Superior temporal gyrus (tissue), 1 donor: ENCODE measurements around the gene SCUBE1.

Experiments used
- DNase-seq: peaks from one replicate; pipeline ENCODE4 v3.0.0-alpha.2; 2016; ENCODE audit errors: extremely low spot score

Gene SCUBE1

GRCh38 chr22:43179146-43179910, 163.8 kb downstream of the SCUBE1 start:
- no peak for DNase-seq

DNA sequence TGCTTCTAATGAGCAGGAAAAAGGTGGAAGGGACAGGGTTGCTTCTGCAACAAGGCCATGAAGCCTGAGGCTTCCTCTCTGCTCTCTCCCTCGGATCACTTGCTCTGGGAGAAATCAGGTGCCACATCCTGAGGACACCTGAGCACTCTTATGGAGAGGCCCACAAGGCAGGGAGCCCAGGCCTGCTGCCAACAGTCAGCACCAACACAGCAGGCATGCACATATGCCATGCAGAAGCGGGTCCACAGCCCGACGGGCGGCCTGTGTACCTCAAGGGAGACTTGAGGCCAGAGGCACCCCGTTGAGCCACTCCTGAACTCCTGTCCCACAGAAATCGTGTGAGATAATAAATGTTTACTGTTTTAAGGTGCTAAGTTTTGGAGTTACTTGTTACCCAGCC, 165.7 kb downstream of the SCUBE1 start:
- no peak for DNase-seq

DNA sequence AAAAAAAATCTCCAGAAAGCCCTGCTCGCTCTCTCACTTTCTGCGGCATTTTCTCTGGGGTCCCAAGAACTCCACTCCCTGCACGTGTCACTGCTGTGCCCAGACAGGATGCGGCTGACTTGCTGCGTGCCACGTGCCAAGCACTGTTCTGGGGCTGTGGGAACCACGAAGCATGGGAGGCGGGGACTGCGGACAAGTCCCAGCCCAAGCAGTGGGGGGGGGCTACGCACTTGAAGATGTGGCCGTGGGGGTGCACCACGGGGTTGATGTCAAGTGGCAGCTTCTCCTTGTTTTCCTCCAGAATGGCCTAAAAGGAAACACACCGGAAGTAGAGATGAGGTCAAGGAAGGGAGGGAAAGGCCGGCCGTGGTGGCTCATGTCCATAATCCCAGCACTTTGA, 167.1 kb downstream of the SCUBE1 start:
- no peak for DNase-seq

GRCh38 chr22:43174941-43175531, 168.1 kb downstream of the SCUBE1 start:
- no peak for DNase-seq

DNA sequence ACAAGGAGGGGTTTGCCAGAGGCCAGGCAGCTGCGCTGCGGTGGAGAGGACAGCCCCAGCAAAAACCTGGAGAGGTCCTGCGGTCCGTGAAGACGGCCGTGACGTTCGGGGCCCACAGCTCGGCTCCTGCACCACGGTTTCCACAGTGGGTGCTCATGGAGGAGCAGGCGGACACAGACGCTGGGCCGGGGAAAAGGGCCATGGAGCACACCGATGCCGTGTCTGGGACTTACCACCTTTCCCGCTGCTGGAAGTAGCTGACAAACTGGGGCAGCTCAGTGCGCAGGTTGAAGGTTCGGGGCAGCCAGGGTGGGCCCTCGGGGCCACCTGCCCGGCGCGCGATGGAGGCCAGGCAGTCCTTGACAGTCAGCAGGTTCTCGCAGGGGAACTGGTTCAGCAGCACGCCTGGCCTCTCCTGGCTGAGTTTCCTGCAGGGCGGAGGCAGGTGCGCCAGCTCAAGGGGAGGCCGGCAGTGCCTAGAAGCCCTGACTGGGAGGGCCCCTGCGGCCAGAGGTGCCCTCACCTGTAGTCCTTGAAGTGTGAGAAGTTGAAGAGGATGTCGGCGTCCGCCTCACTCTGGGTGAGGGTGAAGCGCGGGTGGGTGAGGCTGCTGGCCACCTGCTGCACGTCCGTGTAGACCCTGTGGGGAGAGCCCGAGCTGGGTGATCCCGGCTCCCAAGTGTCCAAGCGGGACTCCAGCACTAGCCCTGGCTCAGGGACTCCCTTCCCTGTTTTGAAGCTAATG, 169.0 kb downstream of the SCUBE1 start:
- no peak for DNase-seq

DNA sequence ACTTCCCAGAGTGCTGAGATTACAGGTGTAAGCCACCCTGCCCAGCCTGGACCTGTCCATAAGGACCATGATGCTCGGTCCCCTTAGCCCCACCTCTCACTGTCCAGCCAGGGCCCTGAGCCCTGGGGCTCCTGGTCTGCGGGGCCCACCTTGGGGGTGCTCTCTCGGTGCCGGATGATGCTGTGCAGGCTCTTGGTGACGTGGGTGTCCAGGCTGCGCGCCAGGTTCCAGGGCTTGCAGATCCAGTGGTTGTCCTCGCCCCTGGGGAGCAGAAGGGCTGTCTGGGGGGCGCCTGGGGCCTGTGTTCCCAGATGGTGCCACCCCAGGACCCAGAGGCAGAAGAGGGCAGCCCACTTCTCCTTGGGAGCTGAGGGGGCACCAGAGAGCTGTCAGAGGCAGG, 169.6 kb downstream of the SCUBE1 start:
- DNase-seq = no peak

DNA sequence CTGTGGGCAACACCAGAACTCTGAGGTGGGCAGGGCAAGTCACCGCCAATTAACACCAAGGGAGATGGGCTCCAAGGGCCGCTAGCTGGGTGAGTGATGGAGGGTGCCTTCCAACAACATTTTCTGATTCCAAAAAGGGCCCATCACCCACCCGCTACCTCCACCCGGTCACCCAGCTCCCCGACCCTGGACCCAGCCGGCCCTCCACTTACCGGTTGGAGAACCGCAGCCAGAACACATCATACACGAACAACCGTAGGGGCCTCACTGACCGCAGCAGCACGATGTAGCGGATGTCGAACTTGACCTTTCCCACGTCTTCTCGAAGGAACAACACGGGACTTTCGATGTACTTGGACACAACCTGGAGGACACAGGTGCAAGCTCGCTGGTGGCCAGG, 171.0 kb downstream of the SCUBE1 start:
- no peak for DNase-seq

- no peak for DNase-seq
These were observed 171.6 kb downstream of the SCUBE1 start for GRCh38 chr22:43171607-43172006.

DNA sequence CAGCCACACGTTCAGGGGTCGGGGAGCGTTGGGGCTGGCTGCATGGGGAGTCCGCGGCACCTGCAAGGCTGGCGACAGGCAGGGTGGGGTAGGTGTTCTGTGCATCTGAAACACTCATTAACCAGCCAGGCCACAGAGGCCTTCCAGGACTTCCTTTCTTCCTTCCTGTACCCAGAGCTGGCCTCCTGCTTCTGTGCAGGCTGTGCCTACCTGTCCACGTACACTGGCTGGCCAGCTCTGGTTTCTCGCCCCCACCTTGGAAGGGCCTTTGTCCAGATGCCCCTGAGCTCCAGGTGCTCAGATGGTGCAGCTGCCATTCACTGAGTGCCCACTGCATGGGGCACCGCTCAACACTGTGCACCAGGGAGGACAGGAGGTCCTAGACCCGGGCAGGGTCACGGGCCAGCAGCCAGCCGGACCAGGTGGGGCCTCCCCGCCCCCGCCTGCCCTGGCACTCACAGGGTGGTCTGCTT, 172.1 kb downstream of the SCUBE1 start:
- no peak for DNase-seq

DNA sequence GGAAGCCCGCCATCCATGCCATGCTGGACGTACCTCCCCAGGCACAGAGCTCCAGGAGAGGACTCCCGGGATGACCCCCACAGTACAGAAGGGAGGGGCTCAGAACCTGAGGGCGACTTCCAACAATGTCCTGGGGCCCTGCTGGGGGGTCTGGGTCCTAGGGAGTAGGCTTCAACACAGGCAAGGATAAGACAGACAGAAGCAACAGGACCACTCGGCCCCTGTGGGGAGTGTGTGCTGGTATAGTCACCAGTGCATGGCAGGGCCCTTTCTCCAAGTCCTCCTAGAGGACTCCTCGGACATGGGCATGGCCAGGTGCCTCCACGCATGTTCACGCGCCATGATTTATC, 173.1 kb downstream of the SCUBE1 start:
- DNase-seq = no peak

- DNase-seq = no peak
These were observed 173.7 kb downstream of the SCUBE1 start for GRCh38 chr22:43169310-43170130.

GRCh38 chr22:43168471-43169309, 174.5 kb downstream of the SCUBE1 start:
- no peak for DNase-seq

- no peak for DNase-seq
These were observed 176.1 kb downstream of the SCUBE1 start for GRCh38 chr22:43167001-43167589.

- no peak for DNase-seq
These were observed 176.8 kb downstream of the SCUBE1 start for GRCh38 chr22:43166132-43166930.

DNA sequence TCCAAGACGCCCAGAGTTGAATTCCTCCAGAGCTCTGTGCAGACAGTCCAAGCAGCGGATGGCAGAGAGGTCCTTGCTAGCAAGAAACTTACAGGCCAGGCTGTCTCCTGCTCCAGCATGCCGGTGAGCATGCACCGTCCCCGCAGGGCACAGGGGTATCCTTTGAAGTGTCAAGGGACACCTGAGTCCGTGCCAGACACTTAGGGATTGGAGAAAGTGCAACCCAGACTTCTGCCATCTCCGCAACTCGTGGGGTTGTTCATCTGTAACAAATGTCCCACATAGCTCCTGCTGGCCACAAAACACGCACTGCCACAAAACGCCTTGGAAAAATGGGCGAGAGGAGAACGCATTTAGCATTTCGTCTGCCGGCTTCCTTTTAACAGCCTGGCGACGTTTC, 178.5 kb downstream of the SCUBE1 start:
- DNase-seq = no peak

DNA sequence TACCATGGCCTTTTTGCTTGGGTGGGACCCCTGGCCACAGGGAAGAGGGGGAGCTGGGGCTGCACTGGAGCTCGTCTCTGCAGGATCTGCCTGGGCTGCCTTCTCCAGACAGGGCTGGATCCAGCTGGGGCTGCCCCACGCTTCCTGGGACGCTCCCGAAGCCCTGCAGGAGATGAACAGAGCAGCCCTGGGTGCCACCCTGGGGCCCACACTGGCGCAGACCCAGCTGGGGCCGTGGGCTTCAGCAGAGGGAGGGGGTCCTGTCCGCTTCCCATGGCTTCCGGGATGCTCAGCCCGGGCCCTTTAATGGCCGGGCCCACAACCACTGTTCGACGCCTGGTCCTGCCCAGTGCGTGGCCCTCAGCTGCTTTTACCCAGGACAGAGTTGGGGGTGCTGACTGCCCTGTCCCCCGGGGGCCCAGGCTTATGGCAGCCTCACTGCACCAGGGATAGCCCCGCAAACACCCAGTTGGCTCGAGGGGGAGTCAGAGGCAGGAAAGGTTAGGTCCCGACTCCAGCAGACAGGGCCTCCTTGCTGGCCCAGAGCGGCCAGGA, 179.9 kb downstream of the SCUBE1 start:
- no peak for DNase-seq

GRCh38 chr22:43162412-43163150, 180.6 kb downstream of the SCUBE1 start:
- DNase-seq = no peak

DNA sequence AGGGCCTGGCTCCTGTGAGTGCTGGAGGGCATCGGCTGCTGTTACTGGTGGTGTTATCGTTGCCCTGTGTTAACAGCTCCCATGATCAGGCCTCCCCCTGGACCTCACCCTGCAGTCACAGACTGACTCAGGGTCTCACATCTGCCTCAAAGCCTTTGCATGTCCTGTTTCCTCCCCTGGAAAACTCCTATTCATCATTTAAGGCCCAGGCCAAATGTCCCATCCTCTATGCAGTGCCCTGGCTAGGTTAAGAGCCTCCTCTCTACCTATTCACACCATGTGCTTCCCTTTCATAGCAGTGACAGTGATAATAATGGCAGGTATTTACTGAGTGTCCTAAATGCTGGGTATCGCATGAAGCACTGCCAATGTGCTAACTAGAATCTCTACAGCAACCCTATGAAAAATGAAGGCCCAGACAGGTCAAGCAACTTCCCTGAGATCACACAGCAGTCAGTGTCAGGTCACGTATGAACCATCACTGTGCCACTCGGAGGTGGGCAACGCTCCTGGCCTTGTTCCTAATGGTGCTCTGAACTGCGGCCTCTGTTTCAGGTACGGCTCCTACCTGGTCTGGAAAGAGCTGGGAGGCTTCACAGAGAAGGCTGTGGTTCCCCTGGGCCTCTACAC, 182.6 kb downstream of the SCUBE1 start:
- DNase-seq = no peak
